Astrocyte of the cerebellum (primary cell): ENCODE results near the gene TASOR2.

Source experiments
- DNase-seq: peaks from one replicate; pipeline ENCODE4 v3.0.0-alpha.2; 2011; ENCODE audit warnings: low read depth
- H3K4me3 ChIP-seq: 2 replicates; pipeline ENCODE4 v1.5.1; 2011; ENCODE audit warnings: mild to moderate bottlenecking, low read depth, low read length, moderate library complexity
- in situ Hi-C: cut with HindIII; loops from 2 replicates; pipeline ENCODE4 v1.10.0; 2017; ENCODE audit warnings: low sequenced_read_pairs
- TF ChIP-seq, protein P1 (sequence below): IDR thresholded peaks from 2 replicates; pipeline ENCODE4 v1.5.1; 2012; ENCODE audit warnings: low read length, low read depth, moderate library complexity, mild to moderate bottlenecking; ENCODE audit errors: missing control alignments

Gene TASOR2

GRCh38 chr10:5648494-5649457 is 35.9 kb upstream of the TASOR2 start:
- no peak for DNase-seq
- no peak overlapping the region for H3K4me3 ChIP-seq
- TF ChIP-seq, protein P1, sequence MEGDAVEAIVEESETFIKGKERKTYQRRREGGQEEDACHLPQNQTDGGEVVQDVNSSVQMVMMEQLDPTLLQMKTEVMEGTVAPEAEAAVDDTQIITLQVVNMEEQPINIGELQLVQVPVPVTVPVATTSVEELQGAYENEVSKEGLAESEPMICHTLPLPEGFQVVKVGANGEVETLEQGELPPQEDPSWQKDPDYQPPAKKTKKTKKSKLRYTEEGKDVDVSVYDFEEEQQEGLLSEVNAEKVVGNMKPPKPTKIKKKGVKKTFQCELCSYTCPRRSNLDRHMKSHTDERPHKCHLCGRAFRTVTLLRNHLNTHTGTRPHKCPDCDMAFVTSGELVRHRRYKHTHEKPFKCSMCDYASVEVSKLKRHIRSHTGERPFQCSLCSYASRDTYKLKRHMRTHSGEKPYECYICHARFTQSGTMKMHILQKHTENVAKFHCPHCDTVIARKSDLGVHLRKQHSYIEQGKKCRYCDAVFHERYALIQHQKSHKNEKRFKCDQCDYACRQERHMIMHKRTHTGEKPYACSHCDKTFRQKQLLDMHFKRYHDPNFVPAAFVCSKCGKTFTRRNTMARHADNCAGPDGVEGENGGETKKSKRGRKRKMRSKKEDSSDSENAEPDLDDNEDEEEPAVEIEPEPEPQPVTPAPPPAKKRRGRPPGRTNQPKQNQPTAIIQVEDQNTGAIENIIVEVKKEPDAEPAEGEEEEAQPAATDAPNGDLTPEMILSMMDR: no peak
- in situ Hi-C loops: no loop called here

- in situ Hi-C loops: no loop called here
- no peak for DNase-seq
- no peak overlapping the region for H3K4me3 ChIP-seq
- TF ChIP-seq, protein P1: no peak
Measured at GRCh38 chr10:5649746-5650145, 34.9 kb upstream of the TASOR2 start.

GRCh38 chr10:5650664-5651387 is 33.8 kb upstream of the TASOR2 start:
- no peak overlapping the region for H3K4me3 ChIP-seq
- TF ChIP-seq, protein P1: no peak
- no peak for DNase-seq
- in situ Hi-C loops: no loop called here

DNA sequence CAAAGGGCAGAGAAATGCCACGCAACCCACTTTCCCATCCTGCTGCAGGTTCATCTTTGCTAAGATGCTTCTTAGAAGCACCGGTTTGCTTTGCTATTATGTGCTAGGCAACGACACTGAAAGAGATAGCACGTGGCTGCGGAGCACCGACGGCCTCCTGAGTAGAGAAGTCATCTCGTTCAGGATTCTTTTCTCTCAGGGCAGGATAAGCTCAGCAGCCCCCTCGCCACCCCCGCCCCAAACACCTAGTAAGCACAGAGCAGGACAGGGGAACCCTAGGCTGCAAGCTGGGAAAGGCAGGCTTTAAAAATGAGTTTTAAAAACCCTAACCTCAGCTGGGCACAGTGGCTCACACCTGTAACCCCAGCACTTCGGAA is 33.3 kb upstream of the TASOR2 start:
- no peak for DNase-seq
- in situ Hi-C loops: no loop called here
- TF ChIP-seq, protein P1: no peak
- H3K4me3 ChIP-seq: no peak overlapping the region

- H3K4me3 ChIP-seq: no peak overlapping the region
- no peak for DNase-seq
- in situ Hi-C loops: no loop called here
- TF ChIP-seq, protein P1: no peak
Measured at GRCh38 chr10:5652746-5653145, 31.9 kb upstream of the TASOR2 start.

DNA sequence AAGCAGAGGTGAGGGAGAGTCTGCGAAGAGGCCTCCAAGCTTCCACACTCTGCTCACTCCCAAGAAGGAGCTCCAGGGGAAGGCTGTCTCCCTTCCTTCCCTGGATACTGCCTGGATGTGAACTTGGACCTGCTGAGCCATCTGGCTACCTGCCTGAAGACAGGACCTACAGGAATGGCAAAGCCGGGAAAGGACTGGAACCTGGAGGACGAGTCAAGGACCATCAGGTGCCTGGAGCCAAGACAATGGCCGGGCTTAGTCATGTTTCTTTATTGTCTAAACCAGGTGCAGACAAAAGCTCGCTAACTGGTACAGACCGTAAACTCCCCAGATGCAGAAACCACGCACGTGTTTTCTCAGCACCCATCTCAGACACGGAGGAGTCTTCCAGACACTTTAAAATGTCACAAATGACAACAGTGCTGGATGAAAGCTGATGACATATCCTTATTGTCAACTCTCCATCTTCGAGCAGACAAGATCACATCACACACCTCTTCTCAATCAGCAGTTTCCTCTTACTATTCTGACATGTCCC is 30.4 kb upstream of the TASOR2 start:
- DNase-seq: no peak
- TF ChIP-seq, protein P1: no peak
- H3K4me3 ChIP-seq: no peak overlapping the region
- in situ Hi-C loops: no loop called here
